Left kidney (tissue), 8 donors: Measurements from ENCODE around the gene DACH2. TPM values are rescaled to one million over a fixed set of nuclear protein-coding genes. Genes with fewer than 3 reads are reported as not detected.
"Not testable (repeated sequence)": the region's sequence is repeated elsewhere in the genome, so short reads cannot be mapped to it uniquely, and the experiment has no call there.

ENCODE experiments used
- DNase-seq: peaks from one replicate; pipeline ENCODE4 v3.0.0-alpha.2; 2013
- long read RNA-seq, 8 donors: transcript quantifications; one replicate each; lab custom pipeline, GENCODE V29; 2026
- polyA plus RNA-seq: library from polyadenylated mRNA; unstranded; fragments of 120-200 nt; gene quantifications from one replicate; pipeline ENCODE4 v1.2.1, GENCODE V29; 2013; ENCODE audit not compliant: insufficient read length

The DACH2 gene
- 30.7 TPM for polyA plus RNA-seq
- long read RNA-seq, donor 1: 0 reads
- long read RNA-seq, donor 2: 0 reads
- long read RNA-seq, donor 3: 0 reads
- long read RNA-seq, donor 4: 0 reads
- long read RNA-seq, donor 5: 0 reads
- long read RNA-seq, donor 6: 0 reads
- long read RNA-seq, donor 7: 0 reads
- long read RNA-seq, donor 8: 0 reads

DNA sequence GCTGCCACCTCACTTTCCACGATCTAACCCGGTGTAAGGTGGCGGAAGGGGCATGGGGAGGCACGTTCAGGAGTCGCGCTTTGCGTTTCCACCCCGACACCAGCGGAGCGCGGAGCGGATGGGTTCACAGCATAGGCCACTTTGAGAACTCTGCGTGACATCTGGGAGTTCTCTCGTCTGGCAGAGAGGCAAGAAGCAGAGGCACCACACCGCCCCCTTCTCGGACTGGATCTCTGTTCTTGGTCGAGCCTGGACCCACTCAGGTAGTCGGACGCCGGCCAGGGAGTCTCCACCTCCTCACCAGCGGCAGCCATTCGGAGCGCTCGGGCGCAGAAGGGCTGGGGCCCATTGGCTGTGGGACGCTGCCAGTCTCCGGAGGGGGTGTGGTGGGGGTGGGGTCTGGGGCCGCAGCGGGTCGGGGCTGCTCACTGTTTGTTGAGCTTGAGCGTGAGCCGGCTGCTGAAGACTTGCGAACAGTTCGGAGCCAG is at the start of gene DACH2:
TSS of gene DACH2 (plus strand) at position 428 of the 488 bp plus-strand sequence.
- DNase-seq: peak; percentile 74

DNA sequence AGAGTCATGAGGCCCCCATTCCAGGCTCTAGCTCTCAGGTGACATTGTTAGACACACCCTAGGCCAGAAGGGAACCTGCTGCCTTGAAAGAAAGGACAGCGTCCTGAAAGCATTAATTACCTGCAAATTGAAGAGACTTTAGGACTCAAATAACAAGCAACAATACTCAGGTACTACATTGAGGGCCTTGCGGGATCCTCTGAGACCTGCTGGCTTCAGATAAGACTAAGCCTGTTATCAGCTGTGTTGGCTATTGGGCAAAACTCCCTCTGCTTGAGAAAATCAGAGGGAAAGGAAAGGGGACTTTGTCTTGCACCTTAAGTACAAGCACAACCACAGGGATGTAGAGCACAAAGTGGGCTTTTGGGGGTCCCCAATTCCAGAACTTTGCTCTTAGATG is 45.9 kb upstream of the DACH2 start:
- no peak for DNase-seq

DNA sequence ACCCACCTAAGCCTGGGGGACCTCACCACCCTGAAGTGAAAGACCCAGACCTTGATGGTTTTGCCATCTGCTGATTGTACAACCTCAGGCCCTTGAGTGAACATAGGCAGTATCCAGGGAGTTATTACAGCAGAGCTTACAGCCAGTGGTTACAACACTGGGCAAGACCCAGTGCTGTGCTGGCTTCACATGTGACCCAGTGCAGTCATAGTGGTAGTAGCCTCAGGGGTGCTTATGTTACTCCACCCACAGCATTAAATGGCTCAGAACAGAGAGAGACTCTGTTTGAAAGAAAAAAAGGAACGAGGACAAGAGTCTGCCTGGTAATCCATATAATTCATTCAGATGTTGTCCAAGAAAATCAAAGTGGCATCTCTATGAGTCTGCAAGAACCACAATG is 45.2 kb upstream of the DACH2 start:
- DNase-seq: no peak

DNA sequence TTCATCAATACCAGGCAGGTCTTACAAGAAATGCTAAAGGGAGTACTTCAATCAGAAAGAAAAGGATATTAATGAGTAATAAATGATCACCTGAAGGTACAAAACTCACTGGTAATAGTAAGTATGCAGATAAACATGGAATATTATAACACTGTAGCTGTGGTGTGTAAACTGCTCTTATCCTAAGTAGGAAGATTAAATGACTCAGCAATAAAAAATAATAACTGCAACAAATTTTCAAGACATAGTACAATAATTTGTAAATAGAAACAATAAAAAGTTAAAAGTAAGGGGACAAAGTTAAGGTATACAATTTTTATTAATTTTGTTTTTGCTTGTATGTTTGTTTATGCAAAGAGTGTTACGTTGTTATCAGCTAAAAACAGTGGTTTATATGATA is 43.7 kb upstream of the DACH2 start:
- DNase-seq: no peak

GRCh38 chrX:86121916-86122315 is 26.3 kb upstream of the DACH2 start:
- no peak for DNase-seq

- no peak for DNase-seq
Measured at GRCh38 chrX:86133761-86134160, 14.5 kb upstream of the DACH2 start.

DNA sequence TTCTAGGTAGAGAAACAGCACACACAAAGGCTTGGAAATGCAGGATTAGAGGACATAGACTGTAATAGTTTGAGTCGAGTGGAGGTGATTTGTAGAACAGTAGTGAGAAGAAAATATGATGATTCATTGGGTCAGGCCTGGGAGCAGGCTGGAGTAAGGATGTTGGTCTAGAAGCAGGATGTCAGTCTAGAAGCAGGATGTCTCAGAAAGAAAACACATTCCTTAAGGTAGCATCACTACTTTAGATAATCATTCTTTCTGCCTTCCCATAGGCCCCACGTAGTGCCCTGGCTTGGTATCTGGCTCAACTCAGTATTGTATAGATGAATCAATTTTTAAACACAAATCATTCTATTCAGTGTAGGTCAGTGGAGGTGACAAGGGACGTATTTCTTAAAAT is 11.2 kb upstream of the DACH2 start:
- DNase-seq: no peak

GRCh38 chrX:86141786-86142185 is 6.5 kb upstream of the DACH2 start:
- DNase-seq: no peak

GRCh38 chrX:86146102-86146501 is 2.1 kb upstream of the DACH2 start:
- no peak for DNase-seq

DNA sequence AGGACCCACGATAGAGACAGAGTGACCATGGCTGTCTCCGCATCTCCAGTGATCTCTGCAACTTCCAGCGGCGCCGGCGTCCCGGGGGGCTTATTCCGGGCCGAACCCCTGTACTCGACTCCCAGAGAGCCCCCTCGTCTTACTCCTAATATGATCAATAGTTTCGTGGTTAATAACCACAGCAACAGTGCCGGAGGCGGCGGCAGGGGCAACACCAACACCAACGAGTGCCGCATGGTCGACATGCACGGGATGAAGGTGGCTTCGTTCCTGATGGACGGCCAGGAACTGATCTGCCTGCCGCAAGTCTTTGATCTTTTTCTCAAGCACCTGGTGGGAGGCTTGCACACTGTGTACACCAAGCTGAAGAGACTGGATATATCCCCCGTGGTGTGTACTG is 343 bp downstream of the DACH2 start:
- DNase-seq: no peak

DNA sequence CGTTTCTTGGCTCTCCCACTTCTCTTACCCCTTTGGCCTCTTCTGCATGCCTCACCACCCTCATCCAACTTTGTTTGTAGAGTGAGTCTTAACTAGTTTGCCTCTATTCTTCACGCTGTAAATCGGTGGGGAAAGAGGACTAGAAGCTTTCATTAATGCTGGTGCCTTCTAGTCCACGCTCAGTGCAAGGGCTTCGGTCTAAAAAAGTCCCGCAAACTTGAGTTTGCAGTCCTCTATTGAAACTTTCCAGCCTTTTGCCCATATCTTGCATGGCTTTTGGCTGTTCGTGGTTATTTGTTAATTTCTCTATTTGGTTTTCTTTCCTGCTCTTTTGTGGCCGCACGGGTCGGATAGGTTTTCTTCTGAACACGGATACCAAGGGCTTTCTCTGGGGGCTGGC is 868 bp downstream of the DACH2 start:
- no peak for DNase-seq

GRCh38 chrX:86154553-86154952 is 6.3 kb downstream of the DACH2 start:
- no peak for DNase-seq

DNA sequence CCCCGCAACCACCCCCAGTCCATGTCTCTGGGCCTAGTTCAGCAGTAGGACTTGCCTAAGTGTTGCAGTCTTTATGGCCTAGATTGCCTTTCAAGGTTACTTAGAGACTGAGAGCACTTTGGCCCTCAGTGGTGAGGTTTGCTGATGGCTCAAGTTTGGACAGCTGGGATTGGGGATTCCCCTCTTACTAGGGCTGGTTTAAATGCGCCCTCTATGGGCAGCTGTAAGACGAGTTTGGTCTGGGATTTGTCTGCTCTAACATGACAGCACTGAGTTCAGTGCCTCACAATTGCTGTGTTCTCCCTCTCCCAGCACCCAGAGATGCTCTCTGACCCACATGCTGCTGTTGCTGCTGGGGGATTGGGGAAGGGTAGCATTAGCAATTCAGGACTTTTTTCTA is 23.1 kb downstream of the DACH2 start:
- no peak for DNase-seq

DNA sequence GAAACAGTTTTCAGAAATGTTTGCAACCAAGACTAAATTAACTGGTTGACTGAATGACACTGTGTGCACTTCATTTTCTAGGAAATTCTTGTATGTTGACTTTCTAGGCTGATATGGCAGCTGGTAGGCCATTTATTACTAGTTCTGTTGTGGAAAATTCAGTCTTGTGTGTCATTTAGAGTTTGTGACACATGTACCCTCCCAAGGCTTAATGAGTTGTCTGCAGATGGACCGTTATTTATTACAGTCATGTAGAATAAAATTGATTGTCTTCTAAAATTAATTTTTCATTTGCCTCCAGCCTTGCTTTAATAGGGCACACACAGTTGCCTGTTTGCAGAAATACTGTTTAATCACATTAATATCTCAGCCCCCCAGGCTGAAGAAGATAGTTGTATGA is 30.7 kb downstream of the DACH2 start:
- no peak for DNase-seq

GRCh38 chrX:86181325-86181724 is 33.1 kb downstream of the DACH2 start:
- DNase-seq: not testable (repeated sequence)

DNA sequence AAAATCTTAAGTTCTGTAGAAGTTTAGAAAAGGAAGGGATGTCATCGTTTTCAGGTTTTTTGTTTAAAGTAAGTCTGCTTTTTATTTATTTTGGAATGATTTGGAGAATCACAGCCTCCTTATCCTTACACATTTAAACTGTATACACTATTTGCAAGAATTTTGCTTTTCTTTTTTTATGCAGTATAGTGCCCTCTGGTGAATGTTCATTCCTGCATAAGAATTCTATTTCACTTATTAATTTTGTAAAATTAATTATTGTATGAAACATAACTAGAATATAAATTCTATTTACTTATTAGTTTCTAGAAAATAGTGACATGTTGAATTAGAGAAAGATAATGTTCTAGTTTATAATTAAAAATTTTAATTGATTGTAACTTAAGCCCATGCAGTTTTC is 44.6 kb downstream of the DACH2 start:
- no peak for DNase-seq

DNA sequence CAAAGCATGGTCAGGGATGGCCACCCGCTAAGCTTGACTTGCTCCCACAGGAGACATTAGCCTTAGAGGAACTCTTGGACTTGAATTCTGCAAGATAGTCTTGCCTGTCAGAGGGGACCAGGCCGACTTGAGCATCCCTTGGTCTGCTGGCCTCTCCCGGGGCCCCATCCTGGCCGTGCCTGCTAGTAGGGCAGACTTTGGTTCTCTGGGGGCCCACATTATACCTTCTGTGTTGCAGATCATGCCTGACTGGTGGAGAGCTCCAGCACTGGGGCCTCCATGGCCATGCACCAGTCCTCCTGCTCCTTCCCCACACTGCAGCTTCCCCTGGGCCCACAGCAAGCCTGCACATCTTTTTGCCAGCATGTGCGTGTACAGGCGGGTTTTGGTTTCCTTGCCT is 46.5 kb downstream of the DACH2 start:
- DNase-seq: no peak

- DNase-seq: no peak
Measured at GRCh38 chrX:86195343-86195742, 47.1 kb downstream of the DACH2 start.

GRCh38 chrX:86197815-86198214 is 49.6 kb downstream of the DACH2 start:
- DNase-seq: no peak

DNA sequence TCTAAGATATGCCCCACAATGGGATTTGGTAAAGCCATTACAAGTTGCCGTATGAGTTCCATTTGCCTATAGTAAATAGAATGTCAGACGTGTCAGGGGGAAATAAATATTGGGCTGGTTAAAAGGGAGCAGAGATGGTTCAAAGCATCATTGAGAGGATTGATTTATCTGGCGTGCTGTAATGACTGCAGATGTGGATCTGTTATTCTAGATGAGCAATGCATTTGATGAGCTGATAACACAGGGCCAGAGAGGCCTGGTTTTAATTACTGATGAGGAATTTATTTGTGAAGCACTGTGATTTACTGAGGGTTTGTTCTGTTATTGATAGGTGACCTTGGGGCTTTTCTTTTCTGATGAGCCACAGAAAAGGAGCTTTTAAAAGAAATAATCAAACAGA is 62.5 kb downstream of the DACH2 start:
- no peak for DNase-seq

GRCh38 chrX:86215260-86215659 is 67.0 kb downstream of the DACH2 start:
- DNase-seq: no peak

DNA sequence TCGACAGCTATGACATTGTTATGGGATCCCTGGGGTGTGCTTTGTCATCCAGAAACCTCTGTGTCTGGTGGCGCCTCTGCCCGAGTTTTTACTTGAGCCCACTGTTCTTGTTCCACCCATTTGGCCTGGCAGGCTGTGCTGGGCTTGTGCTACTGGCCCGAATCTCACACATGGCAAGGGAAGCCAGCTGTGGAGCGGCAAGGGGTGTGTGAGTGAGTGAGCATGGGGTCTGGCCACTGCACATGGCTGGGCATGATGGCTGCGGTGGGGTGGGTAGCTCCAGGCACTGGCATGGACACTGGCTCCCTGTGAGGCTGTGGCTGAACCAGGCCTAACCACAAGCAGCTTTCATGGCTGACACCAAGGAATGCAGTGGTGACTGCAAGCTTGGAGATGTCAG is 89.2 kb downstream of the DACH2 start:
- no peak for DNase-seq

DNA sequence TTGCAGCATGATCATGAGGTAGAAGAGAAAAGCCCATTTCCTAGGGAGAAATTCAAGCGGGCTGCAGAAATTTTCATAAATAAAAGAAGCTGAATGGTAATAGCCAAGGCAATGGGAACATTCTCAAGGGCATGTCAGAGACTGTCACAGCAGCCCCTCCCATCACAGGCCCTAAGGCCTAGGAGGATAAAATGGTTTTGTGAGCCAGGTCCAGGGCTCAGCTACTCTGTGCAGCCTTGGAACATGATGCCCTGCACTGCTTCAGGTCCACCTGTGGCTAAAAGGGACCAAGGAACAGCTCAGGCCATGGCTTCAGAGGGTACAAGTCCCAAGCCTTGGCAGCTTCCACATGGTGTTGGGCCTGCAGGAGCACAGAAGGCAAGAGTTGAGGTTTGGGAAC is 93.3 kb downstream of the DACH2 start:
- DNase-seq: no peak

DNA sequence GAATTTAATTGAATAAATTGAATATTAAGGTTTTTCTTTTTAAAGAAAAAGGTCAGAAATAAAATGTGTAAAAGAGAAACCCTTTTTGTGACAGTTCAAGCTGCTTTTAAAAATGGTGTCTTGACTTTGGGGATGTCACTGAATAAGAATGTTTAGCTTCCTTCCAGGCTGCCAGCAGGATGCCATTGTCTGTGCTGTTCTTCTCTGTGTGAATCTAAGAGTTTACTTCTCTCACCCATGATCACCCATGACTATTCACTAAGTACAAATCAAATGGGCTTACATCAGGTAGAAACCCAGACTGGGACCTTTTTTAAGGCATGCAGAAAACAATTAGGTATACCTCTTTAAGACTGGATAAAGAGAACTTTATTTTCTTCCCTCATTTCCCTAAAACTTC is 115.3 kb downstream of the DACH2 start:
- no peak for DNase-seq

GRCh38 chrX:86295293-86295692 is 147.0 kb downstream of the DACH2 start:
- no peak for DNase-seq
